HG02623 (cell line): ENCODE data around the gene DAAM1.

Experiments used
- ATAC-seq: cut with Tn5 transposase; IDR thresholded peaks from one replicate; pipeline ENCODE4 v1.9.1; 2021; ENCODE audit warnings: moderate library complexity; ENCODE audit not compliant: unreplicated experiment

The DAAM1 gene

GRCh38 chr14:59310633-59311032 lies 122.2 kb downstream of the DAAM1 start:
- no peak for ATAC-seq

- ATAC-seq, result no peak
Observed at GRCh38 chr14:59311723-59312122, 123.3 kb downstream of the DAAM1 start.

GRCh38 chr14:59313144-59313651 lies 124.7 kb downstream of the DAAM1 start:
- peak; percentile 55 for ATAC-seq

- ATAC-seq, result no peak
Observed at GRCh38 chr14:59313658-59314608, 125.5 kb downstream of the DAAM1 start.

- no peak for ATAC-seq
Observed at GRCh38 chr14:59314953-59315599, 126.6 kb downstream of the DAAM1 start.

GRCh38 chr14:59316151-59316830 lies 127.8 kb downstream of the DAAM1 start:
- no peak for ATAC-seq

GRCh38 chr14:59317346-59317745 lies 128.9 kb downstream of the DAAM1 start:
- ATAC-seq, result no peak

GRCh38 chr14:59317798-59318505 lies 129.5 kb downstream of the DAAM1 start:
- ATAC-seq, result no peak

GRCh38 chr14:59318908-59319307 lies 130.4 kb downstream of the DAAM1 start:
- no peak for ATAC-seq

GRCh38 chr14:59320361-59320760 lies 131.9 kb downstream of the DAAM1 start:
- ATAC-seq, result no peak

GRCh38 chr14:59320763-59321625 lies 132.5 kb downstream of the DAAM1 start:
- no peak for ATAC-seq

GRCh38 chr14:59321626-59321949 lies 133.1 kb downstream of the DAAM1 start:
- ATAC-seq, result no peak

GRCh38 chr14:59325906-59326305 lies 137.4 kb downstream of the DAAM1 start:
- no peak for ATAC-seq

GRCh38 chr14:59328454-59328853 lies 140.0 kb downstream of the DAAM1 start:
- no peak for ATAC-seq

GRCh38 chr14:59330455-59330854 lies 142.0 kb downstream of the DAAM1 start:
- peak; percentile 95 for ATAC-seq

- ATAC-seq, result no peak
Observed at GRCh38 chr14:59331217-59331616, 142.8 kb downstream of the DAAM1 start.

GRCh38 chr14:59332727-59333126 lies 144.3 kb downstream of the DAAM1 start:
- no peak for ATAC-seq

GRCh38 chr14:59333235-59333634 lies 144.8 kb downstream of the DAAM1 start:
- ATAC-seq, result no peak

- ATAC-seq, result no peak
Observed at GRCh38 chr14:59333668-59334067, 145.2 kb downstream of the DAAM1 start.

- no peak for ATAC-seq
Observed at GRCh38 chr14:59334253-59334652, 145.8 kb downstream of the DAAM1 start.
